ENCODE results near the gene FZR1.
A peak's percentile ranks its signal among the peaks of the same experiment; 100 is the strongest.

FZR1 gene

GRCh38 chr19:3468211-3468610, 37.9 kb upstream of the FZR1 start:
- Mint-ChIP-seq H3K4me3 (no peak overlapping the region), H3K27ac (no peak overlapping the region), H3K4me1 (ENCODE audit: low read depth) (peaks cover 2% of the 10 kb centered on the region), H3K9me3 (ENCODE audit: low read depth) (no peaks in the 10 kb centered on the region), H3K27me3 (no peaks in the 10 kb centered on the region), H3K36me3 (no peaks in the 10 kb centered on the region)

DNA sequence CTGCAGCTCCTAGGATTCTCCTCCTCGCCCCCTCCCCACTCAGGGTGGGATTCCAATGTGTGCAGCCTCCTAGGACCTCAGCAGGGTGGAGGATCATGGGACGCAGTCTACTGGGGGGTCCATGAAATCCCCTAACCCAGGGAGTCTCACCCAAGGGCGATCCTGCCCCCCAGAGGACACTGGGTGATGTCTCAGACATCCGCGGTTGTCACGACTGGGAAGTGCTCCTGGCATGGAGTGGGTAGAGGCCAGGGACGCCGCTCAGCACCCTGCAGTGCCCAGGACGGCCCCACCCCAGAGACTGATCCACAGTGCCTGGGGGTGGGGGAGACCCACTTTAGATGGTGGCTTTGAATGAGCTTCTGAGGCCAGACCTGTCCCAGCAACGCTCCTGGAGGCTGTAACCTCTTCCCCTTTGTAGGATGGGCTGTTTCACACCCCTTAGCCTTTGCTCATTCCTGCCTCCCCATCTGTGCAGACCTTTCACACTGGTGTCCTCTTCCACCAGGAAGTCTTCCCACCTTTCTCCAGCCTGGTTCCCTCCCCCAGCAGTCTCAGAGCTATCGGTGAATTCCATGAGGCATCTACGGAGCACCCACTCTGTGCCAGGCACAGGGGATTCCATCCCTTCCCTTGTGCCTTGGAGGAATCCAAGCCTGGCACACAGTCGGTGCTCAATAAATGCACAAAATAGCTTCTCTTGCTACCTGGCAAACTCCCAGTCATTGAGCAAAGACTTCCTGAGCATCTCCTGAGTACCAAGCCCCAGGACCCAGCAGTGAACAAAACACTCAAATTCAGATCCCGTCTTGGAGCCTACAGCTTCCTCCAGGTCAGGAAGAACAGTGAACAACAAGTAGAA, 36.2 kb upstream of the FZR1 start:
- Mint-ChIP-seq H3K27ac (no peak overlapping the region), H3K4me3 (no peak overlapping the region), H3K36me3 (no peaks in the 10 kb centered on the region), H3K9me3 (ENCODE audit: low read depth) (no peaks in the 10 kb centered on the region), H3K4me1 (ENCODE audit: low read depth) (peaks cover 2% of the 10 kb centered on the region), H3K27me3 (no peaks in the 10 kb centered on the region)

GRCh38 chr19:3470500-3471128, 35.5 kb upstream of the FZR1 start:
- Mint-ChIP-seq H3K36me3 (no peaks in the 10 kb centered on the region), H3K9me3 (ENCODE audit: low read depth) (no peaks in the 10 kb centered on the region), H3K27me3 (no peaks in the 10 kb centered on the region), H3K4me1 (ENCODE audit: low read depth) (peaks cover 2% of the 10 kb centered on the region), H3K27ac (no peak overlapping the region), H3K4me3 (no peak overlapping the region)

DNA sequence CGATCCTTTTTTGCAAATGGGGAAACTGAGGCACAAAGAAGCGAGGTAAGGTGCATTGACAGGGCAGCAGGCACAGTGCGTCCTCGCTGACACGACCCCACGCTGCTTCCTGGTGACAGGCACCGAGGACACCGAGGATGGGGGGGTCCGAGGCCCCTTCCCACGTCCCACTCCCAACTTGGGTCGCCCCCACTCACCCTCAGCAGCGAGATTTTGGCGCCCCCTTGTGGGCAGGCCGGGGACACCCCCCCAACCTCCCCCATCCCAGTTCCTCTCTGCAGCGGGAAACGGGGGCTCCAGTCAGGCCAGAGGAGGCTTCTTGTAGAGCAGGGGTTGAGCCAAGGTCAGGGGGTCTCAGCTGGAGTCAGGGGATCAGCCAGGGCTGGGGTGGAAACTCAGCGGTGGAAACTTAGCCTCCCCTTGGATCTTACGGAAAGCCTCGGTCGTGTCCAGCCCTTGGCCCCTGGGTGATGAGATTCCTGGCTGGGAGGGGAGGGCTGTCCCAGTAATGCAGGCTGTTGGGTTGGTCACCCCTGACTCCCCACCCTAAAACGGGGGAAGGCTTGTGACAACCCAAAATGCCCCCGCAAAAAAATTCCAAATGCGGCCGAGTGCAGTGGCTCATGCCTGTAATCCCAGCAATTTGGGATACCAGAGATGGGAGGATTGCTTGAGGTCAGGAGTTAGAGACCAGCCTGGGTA, 34.0 kb upstream of the FZR1 start:
- Mint-ChIP-seq H3K27ac (no peak overlapping the region), H3K9me3 (ENCODE audit: low read depth) (no peaks in the 10 kb centered on the region), H3K36me3 (no peaks in the 10 kb centered on the region), H3K4me1 (ENCODE audit: low read depth) (peaks cover 2% of the 10 kb centered on the region), H3K27me3 (no peaks in the 10 kb centered on the region), H3K4me3 (no peak overlapping the region)

DNA sequence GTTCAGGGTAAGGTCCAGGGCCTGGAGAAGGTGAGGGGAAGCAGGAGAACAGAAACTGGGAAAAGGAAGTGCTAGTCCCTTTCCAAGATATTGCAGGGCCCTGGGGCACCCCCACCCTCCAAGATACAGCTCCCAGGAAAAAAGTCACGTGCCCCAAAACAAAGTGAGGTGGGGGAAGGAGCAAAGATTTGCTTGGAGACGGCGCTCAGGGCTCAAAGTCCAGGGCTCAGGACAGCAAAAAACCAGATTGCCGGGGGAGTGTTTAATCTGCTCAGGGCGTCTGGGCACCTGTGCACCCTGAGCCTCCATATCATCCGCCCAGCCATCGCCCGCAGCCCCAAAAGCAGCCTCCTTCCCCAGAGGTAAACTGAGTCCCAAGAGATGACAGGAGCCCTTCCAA, 32.1 kb upstream of the FZR1 start:
- Mint-ChIP-seq H3K27me3 (no peaks in the 10 kb centered on the region), H3K27ac (no peak overlapping the region), H3K4me1 (ENCODE audit: low read depth) (peaks cover 11% of the 10 kb centered on the region), H3K4me3 (no peak overlapping the region), H3K36me3 (no peaks in the 10 kb centered on the region), H3K9me3 (ENCODE audit: low read depth) (no peaks in the 10 kb centered on the region)

DNA sequence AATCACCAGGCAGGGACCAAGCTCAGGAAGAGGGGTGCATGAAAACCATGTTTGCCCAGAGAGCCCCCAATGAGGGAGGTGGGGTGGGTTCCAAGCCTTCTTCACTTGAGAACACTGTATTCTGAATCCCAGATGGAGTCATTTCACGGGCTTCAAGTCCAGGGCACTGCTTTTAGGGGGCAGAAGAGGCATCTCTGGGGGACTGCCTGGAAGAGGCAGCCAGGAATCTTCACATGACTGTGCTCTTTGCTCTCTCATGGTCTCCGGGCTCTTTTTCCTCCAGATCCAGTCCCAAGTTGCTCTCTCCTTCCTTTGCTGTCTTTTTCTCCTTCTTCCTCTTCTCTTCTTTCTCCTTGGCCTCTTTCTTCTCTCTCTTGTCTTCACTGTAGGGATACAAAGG, 31.5 kb upstream of the FZR1 start:
- H3K27ac Mint-ChIP-seq, result no peak overlapping the region
- H3K9me3 Mint-ChIP-seq (ENCODE audit: low read depth), result no peaks in the 10 kb centered on the region
- peaks cover 14% of the 10 kb centered on the region for H3K4me1 Mint-ChIP-seq (ENCODE audit: low read depth)
- no peaks in the 10 kb centered on the region for H3K36me3 Mint-ChIP-seq
- H3K27me3 Mint-ChIP-seq, result no peaks in the 10 kb centered on the region
- no peak overlapping the region for H3K4me3 Mint-ChIP-seq

DNA sequence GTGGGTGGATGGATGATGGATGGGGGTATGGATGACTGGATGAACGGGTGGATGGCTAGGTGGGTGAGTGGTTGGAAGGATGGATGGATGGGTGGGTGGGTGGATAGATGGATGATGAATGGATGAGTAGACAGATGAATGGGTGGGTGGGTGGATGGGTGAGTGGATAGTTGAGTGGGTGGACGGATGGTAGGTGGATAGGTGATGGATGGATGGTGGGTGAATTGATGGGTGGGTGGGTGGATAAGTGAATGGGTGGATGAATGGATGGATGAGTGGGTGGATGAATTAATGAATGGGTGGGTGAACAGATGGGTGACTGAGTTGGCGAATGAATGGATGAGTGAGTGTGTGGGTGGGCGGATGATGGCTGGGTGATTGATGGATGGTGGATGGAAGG, 30.7 kb upstream of the FZR1 start:
- Mint-ChIP-seq H3K27ac (no peak overlapping the region), H3K4me1 (ENCODE audit: low read depth) (peaks cover 14% of the 10 kb centered on the region), H3K36me3 (no peaks in the 10 kb centered on the region), H3K4me3 (no peak overlapping the region), H3K27me3 (no peaks in the 10 kb centered on the region), H3K9me3 (ENCODE audit: low read depth) (no peaks in the 10 kb centered on the region)

DNA sequence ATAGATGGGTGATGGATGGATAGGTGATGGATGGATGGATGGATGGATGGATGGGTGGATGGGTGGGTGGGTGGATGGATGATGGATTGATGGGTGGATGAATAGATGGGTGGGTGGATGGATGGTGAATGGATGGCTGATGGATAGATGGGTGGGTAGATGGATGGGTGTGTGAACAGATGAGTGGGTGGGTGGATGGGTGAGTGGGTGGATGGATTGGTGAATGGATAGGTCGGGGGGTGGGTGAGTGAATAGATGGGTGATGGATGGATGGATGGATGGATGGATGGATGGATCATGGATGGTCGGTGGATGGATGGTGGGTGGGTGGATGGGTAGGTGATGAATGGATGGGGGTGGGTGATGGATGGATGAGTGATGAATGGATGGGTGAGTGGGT, 29.3 kb upstream of the FZR1 start:
- Mint-ChIP-seq H3K4me3 (no peak overlapping the region), H3K9me3 (ENCODE audit: low read depth) (no peaks in the 10 kb centered on the region), H3K27ac (no peak overlapping the region), H3K27me3 (no peaks in the 10 kb centered on the region), H3K36me3 (no peaks in the 10 kb centered on the region), H3K4me1 (ENCODE audit: low read depth) (peaks cover 13% of the 10 kb centered on the region)

DNA sequence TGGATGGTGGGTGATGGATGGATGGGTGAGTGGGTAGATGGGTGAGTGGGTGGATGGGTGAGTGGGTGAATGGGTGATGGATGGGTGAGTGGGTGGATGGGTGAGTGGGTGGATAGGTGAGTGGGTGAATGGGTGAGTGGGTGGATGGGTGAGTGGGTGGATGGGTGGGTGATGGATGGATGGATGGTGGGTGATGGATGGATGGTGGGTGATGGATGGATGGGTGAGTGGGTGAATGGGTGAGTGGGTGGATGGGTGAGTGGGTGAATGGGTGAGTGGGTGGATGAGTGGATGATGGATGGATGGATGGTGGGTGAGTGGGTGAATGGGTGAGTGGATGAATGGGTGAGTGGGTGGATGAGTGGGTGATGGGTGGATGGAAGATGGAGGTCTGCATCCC, 28.6 kb upstream of the FZR1 start:
- Mint-ChIP-seq H3K9me3 (ENCODE audit: low read depth) (no peaks in the 10 kb centered on the region), H3K4me3 (no peak overlapping the region), H3K36me3 (no peaks in the 10 kb centered on the region), H3K27me3 (no peaks in the 10 kb centered on the region), H3K27ac (no peak overlapping the region), H3K4me1 (ENCODE audit: low read depth) (peaks cover 13% of the 10 kb centered on the region)

GRCh38 chr19:3477951-3478350, 28.2 kb upstream of the FZR1 start:
- Mint-ChIP-seq H3K27me3 (no peaks in the 10 kb centered on the region), H3K36me3 (no peaks in the 10 kb centered on the region), H3K9me3 (ENCODE audit: low read depth) (no peaks in the 10 kb centered on the region), H3K4me3 (peak overlapping the region; percentile 52), H3K27ac (no peak overlapping the region), H3K4me1 (ENCODE audit: low read depth) (peaks cover 13% of the 10 kb centered on the region)

- no peaks in the 10 kb centered on the region for H3K36me3 Mint-ChIP-seq
- H3K4me1 Mint-ChIP-seq (ENCODE audit: low read depth), result peaks cover 13% of the 10 kb centered on the region
- no peak overlapping the region for H3K27ac Mint-ChIP-seq
- H3K9me3 Mint-ChIP-seq (ENCODE audit: low read depth), result no peaks in the 10 kb centered on the region
- H3K27me3 Mint-ChIP-seq, result no peaks in the 10 kb centered on the region
- peak overlapping the region; percentile 67 for H3K4me3 Mint-ChIP-seq
Measured at GRCh38 chr19:3478409-3479176, 27.5 kb upstream of the FZR1 start.

GRCh38 chr19:3479177-3479833, 26.8 kb upstream of the FZR1 start:
- Mint-ChIP-seq H3K4me3 (no peak overlapping the region), H3K27ac (no peak overlapping the region), H3K36me3 (no peaks in the 10 kb centered on the region), H3K27me3 (no peaks in the 10 kb centered on the region), H3K4me1 (ENCODE audit: low read depth) (peaks cover 13% of the 10 kb centered on the region), H3K9me3 (ENCODE audit: low read depth) (no peaks in the 10 kb centered on the region)

- Mint-ChIP-seq H3K36me3 (no peaks in the 10 kb centered on the region), H3K4me1 (ENCODE audit: low read depth) (peaks cover 13% of the 10 kb centered on the region), H3K9me3 (ENCODE audit: low read depth) (no peaks in the 10 kb centered on the region), H3K27ac (no peak overlapping the region), H3K27me3 (no peaks in the 10 kb centered on the region), H3K4me3 (no peak overlapping the region)
Measured at GRCh38 chr19:3479834-3480215, 26.3 kb upstream of the FZR1 start.

- Mint-ChIP-seq H3K4me1 (ENCODE audit: low read depth) (peaks cover 13% of the 10 kb centered on the region), H3K9me3 (ENCODE audit: low read depth) (no peaks in the 10 kb centered on the region), H3K36me3 (no peaks in the 10 kb centered on the region), H3K27ac (no peak within 1 kb of the TSS), H3K27me3 (no peaks in the 10 kb centered on the region), H3K4me3 (no peak within 1 kb of the TSS)
Measured at GRCh38 chr19:3480383-3481091, 25.6 kb upstream of the FZR1 start, which contains the start of gene SMIM24. Gene SMIM24 (minus strand): TSS chr19:3480525. CDS start chr19:3480463, 62 bp downstream.

Measured in activated naive CD8-positive, alpha-beta T cell (primary cell).